GM11168 (cell line): ENCODE results near the gene NAALADL2.
"Not testable (repeated sequence)": the region's sequence is repeated elsewhere in the genome, so short reads cannot be mapped to it uniquely, and the experiment has no call there.

Source experiments
- in situ Hi-C: fragments of 300-500 bp; cut with MboI; formaldehyde crosslinking; loops from one replicate; pipeline ENCODE4 v1.12.0; 2022; ENCODE audit warnings: low sequenced_read_pairs; ENCODE audit not compliant: unreplicated experiment

The NAALADL2 gene

DNA sequence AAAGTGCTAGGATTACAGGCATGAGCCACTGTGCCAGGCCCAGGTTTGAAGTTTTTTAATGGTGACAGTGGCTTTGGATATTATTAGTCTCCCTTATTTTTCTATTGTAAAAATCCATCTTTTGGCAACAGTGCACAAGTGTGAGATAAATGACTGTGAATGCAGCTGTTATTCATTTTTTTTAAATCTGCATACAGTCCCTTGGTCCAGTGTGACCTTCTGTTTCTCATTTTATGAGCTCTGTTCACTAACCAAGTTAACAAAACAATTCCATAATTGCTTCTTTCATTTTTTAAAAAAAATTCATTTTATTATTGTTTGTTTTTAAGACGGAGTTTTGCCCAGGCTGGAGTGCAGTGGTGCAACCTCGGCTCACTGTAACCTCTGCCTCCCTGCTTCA, 381.8 kb downstream of the NAALADL2 start:
- in situ Hi-C loops = no loop called here

DNA sequence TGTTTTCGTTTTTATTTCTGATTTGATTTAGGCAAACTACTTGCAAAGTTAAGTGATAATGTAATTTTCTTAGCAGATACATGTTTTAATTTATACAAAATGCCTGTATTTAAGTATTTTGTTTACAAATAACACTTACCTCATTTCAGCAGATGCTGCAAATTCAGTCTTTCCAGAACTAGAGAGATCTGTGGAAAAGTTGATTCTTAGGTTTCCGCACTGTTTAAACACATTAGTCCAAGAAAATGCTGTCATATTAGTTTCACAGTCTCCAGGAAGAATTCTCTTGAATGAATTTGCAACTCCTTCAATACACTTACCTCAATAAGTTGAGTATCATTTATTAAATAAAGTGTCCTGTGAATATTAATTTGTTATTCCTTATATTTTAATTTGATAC, 383.1 kb downstream of the NAALADL2 start:
- in situ Hi-C loops = no loop called here

GRCh38 chr3:175246234-175246633, 387.1 kb downstream of the NAALADL2 start:
- in situ Hi-C loops = no loop called here

- in situ Hi-C loops = no loop called here
Measured at GRCh38 chr3:175246766-175247165, 387.6 kb downstream of the NAALADL2 start.

GRCh38 chr3:175247629-175248028, 388.5 kb downstream of the NAALADL2 start:
- in situ Hi-C loops = no loop called here

- in situ Hi-C loops = no loop called here
Measured at GRCh38 chr3:175248832-175249231, 389.7 kb downstream of the NAALADL2 start.

- in situ Hi-C loops = no loop called here
Measured at GRCh38 chr3:175255698-175256097, 396.6 kb downstream of the NAALADL2 start.

- in situ Hi-C loops = no loop called here
Measured at GRCh38 chr3:175257123-175257522, 398.0 kb downstream of the NAALADL2 start.

GRCh38 chr3:175258763-175259162, 399.6 kb downstream of the NAALADL2 start:
- in situ Hi-C loops = no loop called here

- in situ Hi-C loops = no loop called here
Measured at GRCh38 chr3:175260145-175260794, 401.1 kb downstream of the NAALADL2 start.

DNA sequence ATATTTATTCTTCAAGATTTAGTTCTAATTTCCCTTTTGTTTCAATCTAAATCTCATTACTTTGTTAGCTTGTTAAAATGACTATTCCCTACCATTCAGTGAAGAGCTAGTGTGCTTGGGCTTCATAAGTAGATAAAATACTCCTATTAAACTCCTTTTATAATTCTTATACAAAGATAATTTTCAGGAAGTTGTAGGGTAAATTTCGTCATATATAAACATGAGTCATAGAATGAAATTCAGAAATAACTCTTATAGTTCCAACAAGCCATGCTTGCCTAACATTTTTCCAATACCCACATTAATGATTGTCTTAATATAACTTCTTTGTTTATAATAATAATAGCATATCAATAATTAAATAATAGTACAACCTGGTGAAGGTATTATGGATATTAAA, 407.3 kb downstream of the NAALADL2 start:
- in situ Hi-C loops = no loop called here

DNA sequence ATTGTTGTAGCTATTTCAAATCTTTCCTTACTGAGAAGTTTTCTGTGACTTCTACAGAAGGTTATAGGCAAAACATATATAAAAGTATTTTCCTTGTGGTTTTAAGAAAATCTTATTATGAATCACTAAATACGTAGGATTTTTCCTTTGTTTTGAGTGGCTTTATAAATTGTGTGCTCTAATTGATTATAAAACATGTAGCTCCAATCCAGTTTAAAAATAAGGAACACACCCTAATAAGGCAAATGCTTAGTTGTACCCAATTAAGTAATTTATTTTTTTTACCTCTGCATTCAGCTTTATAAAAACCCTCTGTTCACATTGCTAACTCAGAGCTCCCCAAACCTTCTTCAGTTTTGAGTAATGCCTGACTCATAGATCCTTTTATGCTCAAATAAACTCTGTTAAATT, 408.0 kb downstream of the NAALADL2 start:
- in situ Hi-C loops = no loop called here

DNA sequence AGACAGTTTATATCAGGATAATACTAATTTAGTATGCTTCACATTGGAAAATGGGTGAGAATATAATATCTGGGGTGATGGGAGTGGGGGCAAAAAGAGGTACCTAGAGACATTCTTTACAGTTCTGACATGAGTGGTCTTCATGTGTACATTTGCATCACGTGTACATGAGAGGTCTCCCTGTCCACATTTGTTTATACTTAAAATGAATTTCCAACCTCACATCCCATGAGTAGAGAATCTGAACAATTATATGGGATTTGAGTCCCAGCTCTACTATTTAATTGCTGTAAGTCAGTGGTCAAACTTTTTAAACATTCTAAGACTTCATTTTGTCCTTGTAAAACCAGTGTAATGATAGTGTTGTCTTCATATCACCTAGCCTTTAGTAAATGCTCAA, 408.4 kb downstream of the NAALADL2 start:
- in situ Hi-C loops = no loop called here

GRCh38 chr3:175269394-175269793, 410.3 kb downstream of the NAALADL2 start:
- in situ Hi-C loops = no loop called here

- in situ Hi-C loops = no loop called here
Measured at GRCh38 chr3:175270198-175270837, 411.2 kb downstream of the NAALADL2 start.

DNA sequence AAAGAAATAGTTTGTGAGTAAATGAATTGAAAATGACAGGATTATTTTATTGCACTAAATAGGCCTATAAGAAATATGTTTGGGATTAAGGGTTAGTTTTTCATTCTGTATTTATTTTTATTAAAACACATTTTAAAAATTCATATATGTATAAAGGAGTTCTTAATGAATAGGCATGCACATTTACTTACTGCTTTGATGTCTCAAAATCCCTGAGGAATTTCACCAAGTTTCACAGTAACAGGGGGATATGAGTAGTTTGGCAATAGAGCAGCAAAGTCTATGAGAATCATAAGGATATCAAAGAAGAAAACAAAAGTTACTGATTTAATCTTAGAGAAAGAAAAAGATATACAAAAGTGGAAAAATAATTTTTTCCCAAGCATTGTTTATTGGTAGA, 411.7 kb downstream of the NAALADL2 start:
- in situ Hi-C loops = no loop called here

GRCh38 chr3:175271465-175271864, 412.3 kb downstream of the NAALADL2 start:
- in situ Hi-C loops = not testable (repeated sequence)

- in situ Hi-C loops = no loop called here
Measured at GRCh38 chr3:175272392-175272791, 413.3 kb downstream of the NAALADL2 start.

DNA sequence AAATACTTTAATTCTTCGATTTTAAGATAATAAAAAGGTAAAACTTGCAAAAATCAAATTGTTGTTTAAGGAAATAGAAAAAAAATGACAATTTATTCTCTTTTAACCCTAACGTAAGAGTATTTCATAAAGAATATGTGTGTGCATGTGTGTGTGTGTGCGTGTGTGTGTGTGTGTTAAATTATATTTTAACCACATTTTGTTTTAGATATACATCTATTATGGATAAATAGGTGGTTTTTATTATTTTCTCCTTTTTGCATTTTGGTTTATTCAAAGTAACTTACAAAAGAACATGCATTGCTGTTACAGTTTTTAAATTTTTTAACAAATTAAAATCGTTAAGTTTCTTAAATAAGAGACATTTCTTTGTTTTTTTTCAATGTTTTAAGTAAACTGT, 414.4 kb downstream of the NAALADL2 start:
- in situ Hi-C loops = no loop called here

- in situ Hi-C loops = no loop called here
Measured at GRCh38 chr3:175274056-175274455, 414.9 kb downstream of the NAALADL2 start.

- in situ Hi-C loops = no loop called here
Measured at GRCh38 chr3:175274474-175275218, 415.5 kb downstream of the NAALADL2 start.
